DMS79 treated with DMSO at 0.1 percent for 48 hours (cell line): ENCODE results near the gene TENT4B.

Experiments used
- DNase-seq: peaks from one replicate; lab custom pipeline; 2025; lab: John Stamatoyannopoulos, UW

The TENT4B gene

DNA sequence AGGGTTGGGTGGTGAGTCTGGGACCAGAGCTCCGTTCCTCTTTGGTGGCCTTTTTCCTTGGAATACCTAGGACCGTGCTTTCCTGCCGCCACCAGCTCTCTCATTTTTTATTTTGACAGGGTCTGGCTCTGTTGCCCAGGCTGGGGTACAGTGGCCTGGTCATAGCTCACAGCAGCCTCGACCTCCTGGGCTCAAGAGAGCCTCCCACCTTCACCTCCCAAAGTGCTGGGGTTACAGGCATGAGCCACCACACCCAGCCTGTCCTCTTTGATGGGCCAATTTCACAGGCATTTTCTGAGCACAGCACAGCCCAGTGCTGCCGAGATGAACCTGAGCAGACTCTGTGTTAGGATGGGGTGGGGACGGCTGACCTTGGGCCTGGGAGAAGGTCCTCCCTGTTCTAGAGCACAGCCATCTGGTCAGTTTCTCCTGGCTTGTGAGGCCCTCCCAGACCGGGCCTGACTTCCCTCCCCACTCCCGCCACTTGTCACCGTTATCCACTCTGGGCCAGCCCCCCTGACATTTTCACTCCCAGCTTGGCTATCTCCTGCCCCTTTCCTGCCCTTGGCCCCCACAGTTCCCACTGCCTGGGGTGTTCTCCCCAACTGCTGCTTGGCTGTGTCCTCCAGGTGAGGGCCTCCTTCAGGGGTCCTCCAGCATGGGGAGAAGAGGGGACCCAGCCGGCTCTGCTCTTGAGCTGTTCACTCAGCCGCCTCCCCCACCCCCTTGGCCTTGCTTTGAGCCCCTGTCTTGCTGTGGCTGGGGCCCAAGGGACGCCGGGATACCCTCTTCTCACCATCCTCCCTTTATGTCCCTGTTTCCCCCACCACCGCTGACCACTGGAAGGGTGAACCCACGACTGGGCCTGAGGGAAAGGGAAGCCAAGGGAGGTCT lies 118.3 kb downstream of the TENT4B start:
- no peak for DNase-seq

DNA sequence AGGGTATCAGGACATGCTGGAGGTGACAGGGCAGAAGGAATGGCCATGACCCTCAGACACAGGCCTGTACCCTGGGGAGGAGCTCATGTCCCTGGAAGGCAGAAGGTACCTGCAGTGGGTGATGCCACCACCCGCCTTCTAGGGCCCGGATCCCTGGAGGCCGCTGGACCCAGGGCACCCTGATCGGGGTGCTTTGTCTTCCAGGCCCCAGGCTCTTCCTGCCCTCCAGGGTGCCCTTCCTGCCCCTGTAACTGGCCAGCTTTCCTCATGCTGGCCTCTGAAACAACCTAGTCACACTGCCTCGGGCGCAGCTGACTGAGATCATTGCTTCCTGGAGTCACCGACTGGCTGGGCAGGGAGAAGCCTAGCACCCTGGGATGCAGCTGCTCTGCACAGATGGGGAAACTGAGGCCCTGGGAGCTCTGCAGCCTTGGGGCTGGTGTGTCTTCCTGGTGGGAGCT lies 119.0 kb downstream of the TENT4B start:
- DNase-seq: no peak

DNA sequence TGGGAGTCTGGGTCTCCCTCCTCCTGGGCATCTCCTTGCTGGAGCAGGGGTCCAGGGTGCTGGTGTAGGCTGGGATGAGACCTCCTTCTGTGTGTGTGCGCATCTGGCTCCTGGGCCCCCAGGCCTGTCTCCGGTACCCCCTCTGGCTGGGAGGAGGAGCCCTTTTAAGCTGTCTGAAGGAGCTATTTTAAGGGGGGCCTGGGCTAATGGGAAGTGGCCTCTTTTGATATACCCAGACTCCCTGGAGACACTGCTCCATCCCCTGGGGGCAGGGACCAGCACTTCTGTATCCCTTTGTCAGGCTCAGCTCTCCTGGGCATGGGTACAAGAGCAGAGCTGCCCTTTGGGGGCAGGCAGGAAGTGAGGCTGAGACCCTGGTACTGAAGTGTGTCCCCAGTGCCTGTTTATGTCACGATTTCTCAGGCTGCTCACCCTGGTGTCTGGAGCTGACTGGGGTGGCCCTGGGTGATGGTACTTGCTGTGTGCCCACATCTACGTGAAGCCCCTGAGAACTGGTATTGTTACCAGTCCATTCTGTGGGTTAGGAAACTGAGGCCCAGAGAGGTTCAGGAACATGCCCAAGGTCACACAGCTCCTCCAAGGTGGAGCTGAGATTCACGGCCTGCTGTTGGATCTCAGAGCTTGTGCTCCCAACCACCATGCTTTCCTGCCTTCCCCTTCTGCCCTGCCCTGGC lies 119.7 kb downstream of the TENT4B start:
- DNase-seq: no peak

DNA sequence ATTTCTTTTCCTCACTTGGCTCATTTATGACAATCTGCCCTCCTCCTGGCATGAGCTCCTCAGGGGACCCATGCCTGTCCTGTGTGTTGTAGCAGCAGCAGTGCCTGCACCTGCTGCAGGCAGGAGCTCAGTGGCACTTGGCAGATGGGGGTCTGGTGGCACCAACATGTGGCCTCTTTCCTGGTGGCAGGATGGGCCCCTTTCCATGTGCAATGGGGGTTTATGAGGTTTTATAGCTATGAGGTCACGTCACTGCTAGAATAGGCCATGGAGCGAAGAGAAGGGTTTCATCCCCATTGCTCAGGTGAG lies 120.2 kb downstream of the TENT4B start:
- no peak for DNase-seq

DNA sequence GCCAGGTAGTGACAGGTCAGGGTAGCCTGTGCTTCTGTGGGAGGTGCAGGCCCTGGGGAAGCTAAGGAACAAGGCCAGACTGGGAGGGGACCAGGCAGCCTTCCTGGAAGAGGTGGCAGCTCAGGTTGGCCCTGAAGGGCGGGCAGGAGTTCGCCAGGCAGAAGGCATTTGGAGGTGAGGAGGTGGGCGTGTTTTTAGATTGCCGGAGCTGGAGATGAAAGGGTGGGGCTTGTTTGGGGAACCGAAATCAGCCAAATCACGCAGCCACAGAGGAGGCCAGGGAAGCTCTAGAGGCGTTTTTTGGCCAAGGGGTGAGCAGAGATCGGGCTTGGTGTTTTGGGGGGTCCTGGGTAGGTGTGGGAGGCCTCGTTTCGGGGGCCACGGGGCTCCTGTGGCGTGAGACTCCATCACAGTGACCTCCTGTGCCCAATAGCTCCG lies 120.8 kb downstream of the TENT4B start:
- no peak for DNase-seq

DNA sequence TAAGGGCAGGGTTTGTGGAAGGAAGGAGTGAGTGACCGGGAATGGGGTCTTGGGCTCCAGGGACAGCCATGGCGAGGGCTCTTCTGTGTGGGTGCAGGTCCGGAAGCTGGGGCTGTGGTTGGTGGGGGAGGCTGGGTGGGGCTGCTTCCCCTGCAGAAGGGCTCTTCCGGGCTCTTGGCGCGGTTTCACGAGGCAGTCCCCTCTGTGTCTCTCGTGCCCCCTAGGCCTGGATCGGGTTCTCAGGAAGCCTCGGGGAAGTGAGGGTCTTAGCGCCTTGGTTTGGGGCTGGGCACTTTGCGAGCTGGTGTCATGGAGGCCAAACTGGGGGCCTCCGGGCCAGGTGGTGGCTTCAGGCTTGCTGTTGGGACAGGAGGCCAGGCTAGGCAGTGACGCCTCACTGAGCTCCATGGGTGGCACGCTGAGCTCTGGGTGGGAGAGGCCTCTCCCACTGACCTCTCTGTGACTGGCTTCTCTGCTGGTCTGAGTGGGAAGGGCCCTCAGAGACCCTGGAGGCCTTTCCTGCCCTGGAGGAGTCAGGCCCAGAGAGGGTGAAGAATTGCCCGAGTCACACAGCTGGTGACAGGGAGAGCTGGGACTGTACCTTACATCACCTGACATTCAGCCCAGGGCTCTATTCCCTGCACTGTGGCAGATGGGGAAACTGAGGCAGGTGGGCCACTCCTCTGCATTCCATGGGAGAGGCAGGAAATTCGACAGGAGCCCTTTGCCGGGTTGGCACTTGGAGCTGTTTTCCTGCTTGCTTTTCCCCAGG lies 121.4 kb downstream of the TENT4B start:
- no peak for DNase-seq

DNA sequence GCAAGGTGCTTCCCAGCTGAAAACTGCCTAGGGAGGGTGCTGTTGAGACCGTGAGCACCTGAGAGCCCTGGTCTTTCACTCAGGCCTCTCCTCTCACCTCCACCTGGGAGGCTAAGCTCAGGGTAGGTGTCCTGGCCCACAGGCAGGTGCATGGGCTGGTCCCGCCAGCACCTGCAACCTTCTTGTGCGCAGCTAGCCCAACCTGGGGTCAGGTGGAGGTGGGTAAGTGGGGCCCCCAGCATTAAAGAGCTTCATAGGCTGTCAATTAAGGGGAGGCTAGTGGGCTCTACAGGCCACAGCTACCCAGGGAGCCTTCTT lies 122.0 kb downstream of the TENT4B start:
- no peak for DNase-seq

DNA sequence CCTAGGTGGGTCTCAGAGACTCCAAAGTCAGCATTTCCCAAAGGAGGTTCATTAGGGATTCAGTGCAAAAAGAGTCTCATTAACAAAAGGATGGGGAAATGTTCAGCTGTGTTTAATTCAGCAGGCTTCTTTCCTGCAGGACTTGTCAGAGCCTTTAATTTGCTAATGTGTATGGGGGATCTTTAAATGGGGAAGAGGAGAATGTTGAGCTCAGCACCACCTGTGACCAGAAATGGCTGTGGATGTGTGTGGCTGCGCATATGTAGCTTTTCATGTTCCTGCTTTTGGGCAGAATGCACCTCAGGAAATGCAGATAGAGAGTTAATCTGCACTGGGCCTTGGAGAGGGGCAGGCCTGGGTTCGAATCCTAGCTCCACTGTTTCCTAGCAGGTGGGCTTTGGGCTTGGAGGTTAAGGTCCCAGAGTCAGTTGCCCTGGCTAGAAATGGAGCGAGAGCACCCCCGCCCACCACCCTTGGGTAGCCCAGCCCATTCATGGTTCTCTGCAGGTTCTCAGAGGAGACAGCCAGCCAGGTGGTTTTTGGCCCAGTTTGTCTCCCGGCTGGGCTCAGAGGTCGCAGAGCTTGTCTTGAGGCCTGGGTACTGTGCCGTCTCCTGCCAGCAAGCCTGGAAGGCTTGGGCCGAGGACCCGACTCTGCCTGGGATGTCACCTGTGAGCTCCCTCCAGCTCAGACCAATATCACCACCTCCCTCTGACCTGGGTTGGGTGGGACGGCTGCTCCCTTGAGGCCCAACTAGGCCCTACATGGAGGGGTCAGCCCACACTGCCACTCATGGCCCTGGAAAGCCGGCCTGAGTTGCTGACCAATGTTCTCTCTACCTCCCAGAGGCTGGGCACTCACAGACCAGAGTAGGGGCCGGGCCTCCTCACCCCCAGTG lies 122.6 kb downstream of the TENT4B start:
- no peak for DNase-seq

DNA sequence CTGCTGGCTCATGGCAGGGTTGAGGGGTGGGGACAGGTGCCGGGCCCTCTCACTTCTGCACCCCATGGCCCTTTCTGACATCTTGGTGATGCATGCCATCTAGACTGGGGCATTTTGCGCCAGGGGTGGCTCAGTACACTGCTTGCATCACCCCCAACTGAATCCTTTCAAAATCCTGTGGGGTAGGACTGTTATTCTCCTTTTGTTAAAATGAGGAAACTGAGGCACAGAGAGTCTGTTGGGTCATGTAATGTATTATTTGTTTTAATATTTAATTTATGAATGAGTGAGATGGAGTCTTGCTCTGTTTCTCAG lies 123.2 kb downstream of the TENT4B start:
- DNase-seq: no peak

DNA sequence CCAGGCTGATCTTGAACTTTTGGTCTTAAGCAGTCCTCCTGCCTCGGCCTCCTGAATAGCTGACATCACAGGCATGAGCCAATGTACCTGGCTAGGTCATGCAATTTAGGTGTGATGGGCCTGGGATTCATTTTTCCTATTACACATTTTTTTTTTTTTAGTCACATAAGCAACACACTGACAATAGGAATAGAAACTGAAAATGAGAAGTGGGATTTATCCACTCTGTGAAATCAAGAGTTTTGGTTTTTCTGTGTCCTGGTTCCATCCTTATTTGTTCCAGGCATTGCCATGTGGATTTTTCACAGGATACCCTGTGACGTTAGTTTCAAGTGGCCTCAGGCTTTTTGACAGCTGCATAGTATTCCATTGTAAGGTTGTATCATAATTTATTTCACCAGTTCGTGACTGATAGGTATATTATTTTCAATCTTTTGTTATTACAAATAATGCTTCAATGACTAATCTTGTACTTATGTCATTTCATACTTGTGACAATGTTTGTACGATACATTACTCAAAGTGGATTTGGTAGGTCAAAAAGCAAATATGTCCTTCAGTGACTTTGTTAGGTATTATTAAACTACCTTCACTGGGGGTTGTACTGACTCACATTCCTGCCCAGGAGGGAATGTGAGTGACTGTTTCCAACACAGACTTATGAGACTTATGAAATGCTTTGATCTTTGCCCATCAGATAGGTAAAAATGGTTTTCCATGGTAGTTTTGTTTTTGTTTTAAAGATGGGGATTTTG lies 123.9 kb downstream of the TENT4B start:
- DNase-seq: no peak

DNA sequence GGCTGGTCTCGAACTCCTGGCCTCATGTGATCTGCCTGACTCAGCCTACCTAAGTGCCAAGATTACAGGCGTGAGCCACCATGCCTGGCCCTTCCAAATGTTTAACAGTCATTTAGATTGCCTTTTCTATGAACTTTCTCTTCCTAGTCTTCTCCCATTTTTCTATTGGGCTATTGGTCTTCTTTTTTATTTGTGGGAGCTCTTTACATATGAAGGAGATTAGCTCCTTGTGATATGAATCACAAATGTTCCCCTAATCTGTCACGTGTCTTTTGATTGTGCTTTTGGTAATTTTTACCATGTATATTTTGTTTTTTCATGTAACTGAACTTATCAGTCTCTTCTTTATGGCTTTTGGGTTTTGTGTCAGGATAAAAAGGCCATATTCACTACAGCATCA lies 125.1 kb downstream of the TENT4B start:
- DNase-seq: no peak

DNA sequence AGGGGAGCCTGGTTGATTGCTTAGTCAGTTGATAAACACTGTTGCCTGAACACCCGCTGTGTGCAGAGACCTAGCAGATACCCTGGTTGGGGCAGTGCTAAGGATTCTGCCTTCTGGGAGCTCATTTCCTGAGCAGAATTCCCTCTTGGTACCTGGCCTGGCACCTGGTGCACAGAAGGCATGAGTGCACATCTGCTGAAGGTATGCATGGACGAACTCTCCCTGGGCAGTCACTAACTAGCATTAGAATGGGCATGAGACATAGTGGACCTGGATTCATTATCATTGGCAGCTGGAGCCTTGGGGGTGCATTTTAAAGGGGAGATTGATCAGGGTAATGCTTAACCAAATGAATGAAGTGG lies 126.4 kb downstream of the TENT4B start:
- DNase-seq: no peak

DNA sequence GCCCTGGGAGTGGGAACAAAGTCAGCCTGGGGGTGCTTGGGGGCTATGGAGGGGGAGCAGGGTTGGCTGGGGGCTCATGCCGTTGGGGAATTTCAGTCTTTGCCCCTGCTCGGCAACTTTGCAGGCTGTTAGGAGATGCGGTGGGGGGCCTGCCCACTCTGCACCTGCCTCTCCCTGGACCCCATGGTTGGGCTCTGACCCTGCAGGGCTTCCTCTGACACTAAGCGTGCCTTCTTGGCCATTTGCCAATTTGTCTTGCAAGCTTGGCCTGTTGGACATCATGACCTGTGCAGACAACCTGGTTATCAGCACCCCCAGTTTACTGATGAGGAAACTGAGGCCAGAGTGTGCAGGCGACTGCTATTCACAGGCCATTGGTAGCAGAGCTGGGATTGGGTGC lies 127.8 kb downstream of the TENT4B start:
- DNase-seq: no peak
